ENCODE measurements around the gene ADAM33. TPM values are rescaled to one million over a fixed set of nuclear protein-coding genes. Genes with fewer than 3 reads are reported as not detected.

The ADAM33 gene
- total RNA-seq, 1 donor from 2014 or later, result not detected

DNA sequence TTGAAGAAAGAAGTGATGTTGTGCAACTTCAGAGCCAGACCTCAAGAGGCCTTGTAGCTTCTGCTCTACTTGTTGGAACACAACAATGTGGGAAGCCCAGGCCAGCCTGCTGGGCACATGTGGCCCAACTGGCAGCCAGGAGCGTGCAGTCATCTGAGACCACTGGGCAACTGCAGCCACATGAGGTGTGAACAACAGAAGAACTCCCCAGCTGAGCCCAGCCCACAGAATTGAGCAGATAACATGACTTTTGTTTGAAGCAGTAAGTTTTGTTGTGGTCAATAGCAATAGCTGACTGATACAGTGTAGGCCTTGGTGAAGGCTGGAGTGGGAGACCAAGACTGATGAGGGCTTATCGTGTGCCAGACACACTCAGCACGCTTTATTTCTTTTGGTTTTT lies 8.6 kb upstream of the ADAM33 start:
- no peaks in the 10 kb centered on the region for H3K36me3 Mint-ChIP-seq (ENCODE audit: low read depth)
- H3K27ac Mint-ChIP-seq, result no peak overlapping the region
- no peaks in the 10 kb centered on the region for H3K9me3 Mint-ChIP-seq
- no peak overlapping the region for H3K4me3 Mint-ChIP-seq (ENCODE audit: low read depth)
- intact Hi-C loops (cut with micrococcal nuclease), result no loop called here
- H3K4me1 Mint-ChIP-seq (ENCODE audit: low read depth), result no peaks in the 10 kb centered on the region
- H3K27me3 Mint-ChIP-seq (ENCODE audit: low read depth), result peaks cover 12% of the 10 kb centered on the region
- no peak for DNase-seq (ENCODE audit: low spot score)

DNA sequence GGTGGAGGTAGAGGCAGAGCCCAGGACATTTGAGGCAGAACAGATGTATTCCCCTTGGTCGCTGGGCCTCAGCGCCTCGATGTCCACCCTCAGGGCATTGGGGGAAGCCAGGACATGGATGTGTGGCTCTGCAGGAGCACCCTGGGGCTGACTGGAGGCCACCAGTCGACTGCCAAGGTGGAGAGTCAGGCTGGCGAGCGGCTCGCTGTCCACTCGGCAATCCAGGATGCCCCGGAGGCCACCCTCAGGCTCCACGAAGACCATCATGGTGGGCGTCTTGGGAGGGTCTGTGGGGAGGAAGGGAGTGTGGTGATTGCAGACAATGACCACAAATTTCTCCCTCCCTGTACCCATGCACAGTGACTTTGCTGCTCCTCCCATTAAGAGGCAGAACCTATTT lies 8.2 kb upstream of the ADAM33 start:
- H3K27me3 Mint-ChIP-seq (ENCODE audit: low read depth), result peaks cover 14% of the 10 kb centered on the region
- no peaks in the 10 kb centered on the region for H3K36me3 Mint-ChIP-seq (ENCODE audit: low read depth)
- H3K4me3 Mint-ChIP-seq (ENCODE audit: low read depth), result no peak overlapping the region
- no peak overlapping the region for H3K27ac Mint-ChIP-seq
- no peaks in the 10 kb centered on the region for H3K9me3 Mint-ChIP-seq
- intact Hi-C loops (cut with micrococcal nuclease), result no loop called here
- no peak for DNase-seq (ENCODE audit: low spot score)
- H3K4me1 Mint-ChIP-seq (ENCODE audit: low read depth), result no peaks in the 10 kb centered on the region

DNA sequence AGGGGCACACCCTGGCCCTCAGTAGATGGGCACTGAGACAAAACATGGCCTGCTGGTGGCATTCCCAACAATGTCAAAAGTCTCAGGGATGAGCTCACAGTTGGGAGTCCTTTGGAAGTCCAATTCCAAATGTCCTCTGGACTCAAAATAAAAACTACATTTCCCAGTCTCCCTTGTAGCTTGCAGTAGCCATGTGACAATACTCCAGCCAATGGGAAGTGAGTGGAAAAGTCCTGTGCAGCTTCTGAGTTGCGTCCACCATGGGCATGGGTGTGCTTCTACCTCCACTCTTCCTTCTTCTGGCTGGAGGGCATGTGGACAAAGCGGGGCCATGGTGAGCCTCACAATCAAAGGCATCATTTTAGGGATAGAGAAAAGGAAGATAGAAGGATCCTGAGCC lies 5.8 kb upstream of the ADAM33 start:
- no peak for DNase-seq (ENCODE audit: low spot score)
- intact Hi-C loops (cut with micrococcal nuclease), result no loop called here
- no peaks in the 10 kb centered on the region for H3K36me3 Mint-ChIP-seq (ENCODE audit: low read depth)
- H3K9me3 Mint-ChIP-seq, result no peaks in the 10 kb centered on the region
- H3K4me3 Mint-ChIP-seq (ENCODE audit: low read depth), result no peak overlapping the region
- H3K27me3 Mint-ChIP-seq (ENCODE audit: low read depth), result peaks cover 31% of the 10 kb centered on the region
- H3K27ac Mint-ChIP-seq, result no peak overlapping the region
- H3K4me1 Mint-ChIP-seq (ENCODE audit: low read depth), result no peaks in the 10 kb centered on the region

DNA sequence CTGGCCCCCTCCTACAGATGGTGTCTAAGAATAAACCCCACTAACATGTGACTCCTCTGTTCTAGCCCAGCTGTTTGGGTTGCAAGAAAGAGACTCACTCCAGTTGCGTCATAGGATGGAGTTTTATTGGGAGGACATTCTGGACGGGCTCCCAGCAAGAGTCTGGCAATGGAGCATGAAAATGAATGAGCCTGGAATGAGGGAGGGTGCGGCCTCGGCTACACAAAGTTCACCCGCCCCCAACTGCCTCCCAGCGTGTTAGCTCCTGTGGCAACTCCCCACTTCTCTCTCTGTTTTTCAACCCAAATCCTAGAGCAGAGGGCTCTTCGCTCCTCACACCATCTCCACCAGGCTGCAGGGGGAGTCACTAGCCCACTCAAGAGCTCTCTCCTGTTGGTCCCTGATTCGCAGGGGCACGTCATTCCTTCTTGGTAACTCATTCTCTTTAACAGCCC lies 5.1 kb upstream of the ADAM33 start:
- Mint-ChIP-seq H3K27ac (no peak overlapping the region), H3K4me1 (ENCODE audit: low read depth) (no peaks in the 10 kb centered on the region), H3K27me3 (ENCODE audit: low read depth) (peaks cover 34% of the 10 kb centered on the region), H3K36me3 (ENCODE audit: low read depth) (no peaks in the 10 kb centered on the region), H3K4me3 (ENCODE audit: low read depth) (no peak overlapping the region), H3K9me3 (no peaks in the 10 kb centered on the region)
- no peak for DNase-seq (ENCODE audit: low spot score)
- intact Hi-C loops (cut with micrococcal nuclease), result no loop called here

DNA sequence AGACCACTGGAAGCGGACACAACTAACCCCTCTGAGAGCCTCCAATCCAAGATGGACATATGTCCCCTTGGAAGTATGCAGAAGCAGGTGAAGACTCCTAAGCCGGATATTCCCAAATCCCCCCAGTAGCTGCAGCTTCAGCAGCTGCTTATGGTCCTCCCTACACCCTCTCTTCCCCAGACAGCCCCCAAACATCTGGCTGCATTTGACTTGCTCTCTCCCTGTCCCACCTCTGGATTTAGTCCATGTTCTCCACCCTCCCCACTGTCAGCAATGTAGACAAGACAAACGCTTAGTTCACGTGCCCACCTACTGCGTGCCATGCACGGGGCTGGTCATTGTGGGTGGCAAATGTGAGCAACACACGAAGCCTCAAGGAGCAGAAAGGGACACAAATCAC lies 4.6 kb upstream of the ADAM33 start:
- no peak for DNase-seq (ENCODE audit: low spot score)
- intact Hi-C loops (cut with micrococcal nuclease), result no loop called here
- Mint-ChIP-seq H3K4me1 (ENCODE audit: low read depth) (no peaks in the 10 kb centered on the region), H3K27ac (no peak overlapping the region), H3K9me3 (no peaks in the 10 kb centered on the region), H3K4me3 (ENCODE audit: low read depth) (no peak overlapping the region), H3K36me3 (ENCODE audit: low read depth) (no peaks in the 10 kb centered on the region), H3K27me3 (ENCODE audit: low read depth) (peaks cover 37% of the 10 kb centered on the region)

DNA sequence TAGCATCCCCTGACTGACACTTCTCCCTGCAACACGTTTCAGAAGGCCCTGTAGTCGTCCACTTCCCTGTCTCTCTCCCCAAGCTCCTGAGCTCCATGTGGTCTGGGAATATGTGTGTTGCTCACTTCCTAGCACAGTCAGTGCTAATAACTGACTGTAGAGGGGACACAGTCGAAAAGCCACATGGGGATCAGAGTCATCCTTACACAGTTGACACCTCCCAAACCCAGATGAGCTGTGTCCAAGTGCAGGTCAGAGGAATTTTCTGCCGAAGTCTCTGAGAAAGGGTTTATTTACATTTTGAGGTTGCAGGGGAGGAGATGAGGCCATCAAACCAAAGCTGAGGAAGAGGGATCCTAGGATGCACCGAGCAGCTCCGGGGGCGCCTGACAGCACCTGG lies 3.5 kb upstream of the ADAM33 start:
- peaks cover 46% of the 10 kb centered on the region for H3K27me3 Mint-ChIP-seq (ENCODE audit: low read depth)
- no peaks in the 10 kb centered on the region for H3K4me1 Mint-ChIP-seq (ENCODE audit: low read depth)
- no peaks in the 10 kb centered on the region for H3K9me3 Mint-ChIP-seq
- DNase-seq (ENCODE audit: low spot score), result no peak
- no peak overlapping the region for H3K4me3 Mint-ChIP-seq (ENCODE audit: low read depth)
- no peak overlapping the region for H3K27ac Mint-ChIP-seq
- intact Hi-C loops (cut with micrococcal nuclease), result no loop called here
- H3K36me3 Mint-ChIP-seq (ENCODE audit: low read depth), result no peaks in the 10 kb centered on the region

DNA sequence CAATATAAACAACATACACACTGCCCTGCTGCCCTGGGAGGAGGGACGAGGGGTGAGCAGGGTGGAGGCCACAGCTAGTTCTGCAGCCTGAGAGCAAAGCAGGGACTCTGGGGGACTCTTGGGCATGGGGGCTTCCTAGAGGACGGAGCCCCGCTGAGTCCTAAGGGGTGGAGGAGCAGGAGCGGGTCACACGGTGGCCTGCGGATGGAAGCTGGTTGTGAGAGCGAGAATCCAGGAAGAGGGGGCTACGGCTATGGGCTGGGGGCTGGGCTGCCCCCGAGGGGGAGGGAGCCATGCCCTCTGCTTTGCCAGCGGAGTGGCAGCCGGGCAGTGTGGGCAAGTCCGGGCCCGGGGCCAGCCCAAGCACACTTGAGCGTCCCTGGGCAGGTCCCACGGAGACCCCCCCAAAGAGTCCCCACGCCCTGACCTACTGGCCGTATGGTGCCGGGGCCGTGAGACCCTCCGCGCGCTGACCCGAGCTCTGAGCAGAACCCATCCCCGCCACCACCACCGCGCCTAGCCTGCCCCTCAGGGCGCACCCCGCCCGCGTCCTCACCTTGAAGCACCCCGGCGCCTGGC lies 369 bp downstream of the ADAM33 start:
- H3K27me3 Mint-ChIP-seq (ENCODE audit: low read depth), result peaks cover 51% of the 10 kb centered on the region
- intact Hi-C loops (cut with micrococcal nuclease), result no loop called here
- no peaks in the 10 kb centered on the region for H3K9me3 Mint-ChIP-seq
- no peak for DNase-seq (ENCODE audit: low spot score)
- H3K36me3 Mint-ChIP-seq (ENCODE audit: low read depth), result no peaks in the 10 kb centered on the region
- H3K27ac Mint-ChIP-seq, result no peak overlapping the region
- no peaks in the 10 kb centered on the region for H3K4me1 Mint-ChIP-seq (ENCODE audit: low read depth)
- no peak overlapping the region for H3K4me3 Mint-ChIP-seq (ENCODE audit: low read depth)

GRCh38 chr20:3680701-3681351 lies 984 bp downstream of the ADAM33 start:
- no peaks in the 10 kb centered on the region for H3K9me3 Mint-ChIP-seq
- no peak for DNase-seq (ENCODE audit: low spot score)
- H3K27ac Mint-ChIP-seq, result no peak overlapping the region
- no peaks in the 10 kb centered on the region for H3K36me3 Mint-ChIP-seq (ENCODE audit: low read depth)
- no peaks in the 10 kb centered on the region for H3K4me1 Mint-ChIP-seq (ENCODE audit: low read depth)
- no peak overlapping the region for H3K4me3 Mint-ChIP-seq (ENCODE audit: low read depth)
- peaks cover 47% of the 10 kb centered on the region for H3K27me3 Mint-ChIP-seq (ENCODE audit: low read depth)
- intact Hi-C loops (cut with micrococcal nuclease), result no loop called here

DNA sequence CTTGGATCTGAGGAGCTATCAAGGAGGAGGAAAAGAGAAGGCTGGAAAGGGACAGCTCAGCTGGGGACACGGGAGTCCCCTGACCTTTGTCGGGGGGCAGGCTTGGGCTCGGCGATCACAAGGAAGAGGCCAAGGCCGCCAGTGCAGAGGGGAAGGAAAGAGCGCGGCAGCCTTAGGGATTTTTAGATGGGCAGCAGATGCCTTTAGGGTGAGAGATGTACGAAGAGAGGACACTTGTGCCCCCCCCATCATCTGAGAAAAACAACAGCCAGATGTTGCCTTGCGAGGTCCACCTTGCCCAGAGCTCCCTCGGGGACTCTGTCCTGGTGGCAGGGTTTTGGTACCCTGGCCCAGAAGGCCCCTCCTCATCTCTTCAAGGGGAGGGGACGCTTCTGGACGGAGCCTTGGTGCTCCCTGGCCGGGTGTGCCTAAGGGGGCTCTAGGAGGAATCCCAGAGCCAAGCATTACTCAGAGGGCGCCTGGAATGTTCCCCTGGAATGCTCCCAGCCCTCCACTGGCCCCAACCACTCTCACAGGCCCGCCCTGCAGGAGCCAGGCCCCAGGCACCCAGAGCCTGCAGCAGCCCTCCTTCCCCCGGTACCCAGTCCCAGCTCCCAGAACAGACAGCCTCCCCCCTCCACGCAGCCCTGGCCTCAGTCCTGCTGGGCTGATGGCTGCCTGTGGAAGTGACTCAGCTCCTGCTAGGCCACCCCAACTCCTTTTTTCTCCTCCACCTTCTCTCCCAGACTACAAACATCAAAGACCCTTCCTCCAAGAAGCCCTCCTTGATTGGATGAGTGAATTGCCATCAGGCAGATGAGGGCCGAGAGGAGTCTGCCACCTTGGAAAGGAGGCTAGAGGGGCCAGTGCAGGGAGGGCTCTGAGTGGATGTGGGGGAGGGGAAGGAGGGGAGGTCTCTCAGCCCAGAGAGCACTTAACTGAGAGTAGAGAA lies 1.8 kb downstream of the ADAM33 start:
- H3K4me3 Mint-ChIP-seq (ENCODE audit: low read depth), result no peak overlapping the region
- H3K9me3 Mint-ChIP-seq, result no peaks in the 10 kb centered on the region
- H3K27me3 Mint-ChIP-seq (ENCODE audit: low read depth), result peaks cover 52% of the 10 kb centered on the region
- no peak for DNase-seq (ENCODE audit: low spot score)
- H3K4me1 Mint-ChIP-seq (ENCODE audit: low read depth), result no peaks in the 10 kb centered on the region
- H3K27ac Mint-ChIP-seq, result no peak overlapping the region
- intact Hi-C loops (cut with micrococcal nuclease), result no loop called here
- H3K36me3 Mint-ChIP-seq (ENCODE audit: low read depth), result no peaks in the 10 kb centered on the region

- Mint-ChIP-seq H3K27me3 (ENCODE audit: low read depth) (peaks cover 53% of the 10 kb centered on the region), H3K27ac (no peak overlapping the region), H3K4me1 (ENCODE audit: low read depth) (no peaks in the 10 kb centered on the region), H3K9me3 (no peaks in the 10 kb centered on the region), H3K4me3 (ENCODE audit: low read depth) (no peak overlapping the region), H3K36me3 (ENCODE audit: low read depth) (no peaks in the 10 kb centered on the region)
- no peak for DNase-seq (ENCODE audit: low spot score)
- intact Hi-C loops (cut with micrococcal nuclease), result no loop called here
Observed at GRCh38 chr20:3678856-3679720, 2.7 kb downstream of the ADAM33 start.

DNA sequence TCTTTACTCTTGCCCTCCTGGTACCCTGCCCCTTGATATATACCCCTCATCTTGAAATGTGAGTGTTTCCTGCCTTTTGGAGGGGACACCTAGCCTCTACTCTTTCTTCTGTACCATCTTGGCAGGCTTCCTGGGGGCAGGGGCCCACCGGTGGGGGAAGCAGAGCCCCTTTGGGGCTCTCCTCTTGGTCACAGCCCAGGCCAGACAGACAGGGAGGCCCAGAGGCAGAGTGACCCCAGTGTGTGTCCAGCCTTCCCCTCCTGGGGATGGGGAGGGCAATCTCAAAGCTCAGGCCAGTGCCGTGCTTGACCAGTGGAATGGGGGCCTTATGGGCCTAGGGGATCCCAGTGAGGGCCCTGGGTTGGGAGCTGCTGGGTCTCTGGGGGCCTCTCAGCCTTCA lies 3.6 kb downstream of the ADAM33 start:
- H3K4me1 Mint-ChIP-seq (ENCODE audit: low read depth), result no peaks in the 10 kb centered on the region
- DNase-seq (ENCODE audit: low spot score), result no peak
- H3K4me3 Mint-ChIP-seq (ENCODE audit: low read depth), result no peak overlapping the region
- intact Hi-C loops (cut with micrococcal nuclease), result no loop called here
- peaks cover 50% of the 10 kb centered on the region for H3K27me3 Mint-ChIP-seq (ENCODE audit: low read depth)
- H3K9me3 Mint-ChIP-seq, result no peaks in the 10 kb centered on the region
- no peaks in the 10 kb centered on the region for H3K36me3 Mint-ChIP-seq (ENCODE audit: low read depth)
- H3K27ac Mint-ChIP-seq, result no peak overlapping the region

GRCh38 chr20:3677733-3678132 lies 4.1 kb downstream of the ADAM33 start:
- intact Hi-C loops (cut with micrococcal nuclease), result no loop called here
- Mint-ChIP-seq H3K27ac (no peak overlapping the region), H3K27me3 (ENCODE audit: low read depth) (peaks cover 51% of the 10 kb centered on the region), H3K9me3 (no peaks in the 10 kb centered on the region), H3K36me3 (ENCODE audit: low read depth) (no peaks in the 10 kb centered on the region), H3K4me3 (ENCODE audit: low read depth) (no peak overlapping the region), H3K4me1 (ENCODE audit: low read depth) (no peaks in the 10 kb centered on the region)
- no peak for DNase-seq (ENCODE audit: low spot score)

Data from activated T-helper 2 cell treated with anti-CD3 and anti-CD28 coated beads, Interferon-gamma antibody, Interleukin-2, Interleukin-4, amounts not matched to agents 10 μg/mL and 5 μg/mL and 100 μg/mL, durations not matched to agents 14 hours and 24 hours and 36 hours (primary cell).